ENCODE data around the gene STEAP4. TPM values are rescaled to one million over a fixed set of nuclear protein-coding genes. Genes with fewer than 3 reads are reported as not detected.

Gene STEAP4
- total and polyA plus RNA-seq, 2 donors (not counting 1 experiment from before 2014, with no cell fraction given): 0.94 to 0.99 TPM

DNA sequence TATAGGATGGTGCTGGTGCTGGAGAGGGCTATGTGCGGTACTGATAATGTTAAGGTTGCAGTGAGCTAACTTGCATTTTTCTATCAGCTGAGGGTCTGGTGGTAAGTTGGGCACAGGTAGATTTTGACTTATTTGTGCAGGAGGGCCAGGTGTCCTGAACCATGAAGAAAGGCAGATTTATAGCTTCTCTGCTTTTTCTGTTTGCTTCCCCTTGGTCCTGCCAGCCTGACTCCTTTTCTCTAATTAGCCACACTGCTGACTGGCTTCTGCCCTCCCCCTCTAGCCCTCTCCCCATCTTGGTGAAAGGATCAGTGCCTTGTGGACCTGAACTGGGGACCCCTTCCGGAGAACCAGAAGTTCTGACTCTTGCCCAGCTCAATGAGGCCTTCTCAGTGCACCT is 40.8 kb upstream of the STEAP4 start:
- Histone ChIP-seq H3K27me3 (ENCODE audit: control insufficient read depth, insufficient read depth, low read length) (no peaks in the 10 kb centered on the region), H3K79me2 (ENCODE audit: control insufficient read depth, insufficient read depth, low read length) (no peaks in the 10 kb centered on the region), H3K9ac (ENCODE audit: insufficient read depth, low read length) (no peak overlapping the region), H3K9me3 (ENCODE audit: control insufficient read depth, insufficient read depth, low read depth, low read length) (no peaks in the 10 kb centered on the region), H3K4me2 (ENCODE audit: extremely low read depth, insufficient read depth, low read length) (no peak overlapping the region), H3K4me3 (replicated peaks in 1 of 4; ENCODE audit: control extremely low read depth in 1 of 4, insufficient read depth in 1 of 4, low read depth in 3 of 4, low read length in 4 of 4) (no peak overlapping the region), H4K20me1 (ENCODE audit: control insufficient read depth, extremely low read depth, insufficient read depth, low read length) (no peaks in the 10 kb centered on the region), H3K4me1 (ENCODE audit: control insufficient read depth, extremely low read depth, insufficient read depth, low read length) (no peaks in the 10 kb centered on the region), H3K36me3 (ENCODE audit: control insufficient read depth, insufficient read depth, low read length) (no peaks in the 10 kb centered on the region), H3K27ac (ENCODE audit: insufficient read depth, low read length) (no peak overlapping the region), H2AFZ (ENCODE audit: low read length) (no peak overlapping the region)
- TF ChIP-seq EZH2 (IDR thresholded peaks at IDR 0.05; ENCODE audit: low read length, missing control alignments): no peak
- TF ChIP-seq, protein P1, sequence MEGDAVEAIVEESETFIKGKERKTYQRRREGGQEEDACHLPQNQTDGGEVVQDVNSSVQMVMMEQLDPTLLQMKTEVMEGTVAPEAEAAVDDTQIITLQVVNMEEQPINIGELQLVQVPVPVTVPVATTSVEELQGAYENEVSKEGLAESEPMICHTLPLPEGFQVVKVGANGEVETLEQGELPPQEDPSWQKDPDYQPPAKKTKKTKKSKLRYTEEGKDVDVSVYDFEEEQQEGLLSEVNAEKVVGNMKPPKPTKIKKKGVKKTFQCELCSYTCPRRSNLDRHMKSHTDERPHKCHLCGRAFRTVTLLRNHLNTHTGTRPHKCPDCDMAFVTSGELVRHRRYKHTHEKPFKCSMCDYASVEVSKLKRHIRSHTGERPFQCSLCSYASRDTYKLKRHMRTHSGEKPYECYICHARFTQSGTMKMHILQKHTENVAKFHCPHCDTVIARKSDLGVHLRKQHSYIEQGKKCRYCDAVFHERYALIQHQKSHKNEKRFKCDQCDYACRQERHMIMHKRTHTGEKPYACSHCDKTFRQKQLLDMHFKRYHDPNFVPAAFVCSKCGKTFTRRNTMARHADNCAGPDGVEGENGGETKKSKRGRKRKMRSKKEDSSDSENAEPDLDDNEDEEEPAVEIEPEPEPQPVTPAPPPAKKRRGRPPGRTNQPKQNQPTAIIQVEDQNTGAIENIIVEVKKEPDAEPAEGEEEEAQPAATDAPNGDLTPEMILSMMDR (conservative IDR thresholded peaks at IDR 0.05 in 1 of 2, IDR thresholded peaks at IDR 0.05 in 1 of 2; ENCODE audit: low read depth in 1 of 2, low read length in 2 of 2): no peak
- no peak for DNase-seq (ENCODE audit: low read depth in 2 of 2)

DNA sequence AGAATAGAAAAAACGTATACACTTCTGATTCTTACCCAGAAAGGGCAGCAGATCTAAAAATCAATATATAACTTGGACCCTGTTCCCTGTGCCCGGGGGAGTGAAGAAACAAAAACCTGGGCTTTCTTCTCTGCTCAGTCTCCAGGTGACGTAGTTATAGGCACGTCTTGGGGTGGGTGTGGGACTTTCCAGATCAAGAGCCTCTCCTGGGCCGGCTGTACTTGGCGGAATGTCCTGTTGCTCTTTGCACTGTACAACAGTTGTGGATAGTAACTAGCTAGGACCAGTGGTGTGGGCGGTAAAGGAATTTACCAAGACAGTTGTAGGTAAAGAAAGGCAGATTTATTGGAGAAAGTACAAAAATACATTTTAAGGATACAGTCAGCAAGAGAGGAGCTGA is 40.4 kb upstream of the STEAP4 start:
- Histone ChIP-seq H3K4me2 (ENCODE audit: extremely low read depth, insufficient read depth, low read length) (no peak overlapping the region), H3K36me3 (ENCODE audit: control insufficient read depth, insufficient read depth, low read length) (no peaks in the 10 kb centered on the region), H3K4me3 (replicated peaks in 1 of 4; ENCODE audit: control extremely low read depth in 1 of 4, insufficient read depth in 1 of 4, low read depth in 3 of 4, low read length in 4 of 4) (no peak overlapping the region), H4K20me1 (ENCODE audit: control insufficient read depth, extremely low read depth, insufficient read depth, low read length) (no peaks in the 10 kb centered on the region), H3K27ac (ENCODE audit: insufficient read depth, low read length) (no peak overlapping the region), H3K79me2 (ENCODE audit: control insufficient read depth, insufficient read depth, low read length) (no peaks in the 10 kb centered on the region), H3K9ac (ENCODE audit: insufficient read depth, low read length) (no peak overlapping the region), H3K27me3 (ENCODE audit: control insufficient read depth, insufficient read depth, low read length) (no peaks in the 10 kb centered on the region), H2AFZ (ENCODE audit: low read length) (no peak overlapping the region), H3K9me3 (ENCODE audit: control insufficient read depth, insufficient read depth, low read depth, low read length) (no peaks in the 10 kb centered on the region), H3K4me1 (ENCODE audit: control insufficient read depth, extremely low read depth, insufficient read depth, low read length) (no peaks in the 10 kb centered on the region)
- TF ChIP-seq, protein P1 (conservative IDR thresholded peaks at IDR 0.05 in 1 of 2, IDR thresholded peaks at IDR 0.05 in 1 of 2; ENCODE audit: low read depth in 1 of 2, low read length in 2 of 2): no peak
- TF ChIP-seq EZH2 (IDR thresholded peaks at IDR 0.05; ENCODE audit: low read length, missing control alignments): no peak
- no peak for DNase-seq (ENCODE audit: low read depth in 2 of 2)

DNA sequence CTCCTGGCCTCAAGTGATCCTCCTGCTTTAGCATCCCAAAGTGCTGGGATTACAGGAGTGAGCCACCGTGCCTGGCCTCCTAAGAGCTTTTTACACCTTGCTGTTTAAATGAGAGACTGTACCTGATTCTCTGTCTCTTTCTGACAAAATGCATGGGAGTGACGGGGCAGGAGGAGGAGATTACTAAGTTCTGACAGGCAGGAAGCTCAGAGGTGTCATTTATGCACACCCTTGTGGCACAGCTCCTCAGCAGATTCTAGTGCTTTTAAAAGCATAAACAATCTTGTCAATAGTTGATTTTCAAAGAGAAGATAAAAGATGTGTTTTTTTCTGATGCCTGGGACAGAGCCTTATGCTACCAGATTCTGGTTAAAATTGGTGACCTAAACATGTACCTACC is 39.7 kb upstream of the STEAP4 start:
- TF ChIP-seq, protein P1 (conservative IDR thresholded peaks at IDR 0.05 in 1 of 2, IDR thresholded peaks at IDR 0.05 in 1 of 2; ENCODE audit: low read depth in 1 of 2, low read length in 2 of 2): no peak
- TF ChIP-seq EZH2 (IDR thresholded peaks at IDR 0.05; ENCODE audit: low read length, missing control alignments): no peak
- Histone ChIP-seq H3K79me2 (ENCODE audit: control insufficient read depth, insufficient read depth, low read length) (no peaks in the 10 kb centered on the region), H3K4me2 (ENCODE audit: extremely low read depth, insufficient read depth, low read length) (no peak overlapping the region), H3K27me3 (ENCODE audit: control insufficient read depth, insufficient read depth, low read length) (no peaks in the 10 kb centered on the region), H4K20me1 (ENCODE audit: control insufficient read depth, extremely low read depth, insufficient read depth, low read length) (no peaks in the 10 kb centered on the region), H3K9ac (ENCODE audit: insufficient read depth, low read length) (no peak overlapping the region), H3K36me3 (ENCODE audit: control insufficient read depth, insufficient read depth, low read length) (no peaks in the 10 kb centered on the region), H3K4me3 (replicated peaks in 1 of 4; ENCODE audit: control extremely low read depth in 1 of 4, insufficient read depth in 1 of 4, low read depth in 3 of 4, low read length in 4 of 4) (no peak overlapping the region), H3K27ac (ENCODE audit: insufficient read depth, low read length) (no peak overlapping the region), H3K9me3 (ENCODE audit: control insufficient read depth, insufficient read depth, low read depth, low read length) (no peaks in the 10 kb centered on the region), H2AFZ (ENCODE audit: low read length) (no peak overlapping the region), H3K4me1 (ENCODE audit: control insufficient read depth, extremely low read depth, insufficient read depth, low read length) (no peaks in the 10 kb centered on the region)
- DNase-seq (ENCODE audit: low read depth in 2 of 2): no peak

Measured in fibroblast of lung (primary cell).